ENCODE data around the gene SSBP3.

- TF ChIP-seq TAF1 (IDR thresholded peaks at IDR 0.05; ENCODE audit: borderline replicate concordance, insufficient read depth, low read length) (no peak), POLR2AphosphoS5 (IDR thresholded peaks at IDR 0.05; ENCODE audit: low read depth, low read length) (no peak)
These were observed 111.3 kb downstream of the SSBP3 start for GRCh38 chr1:54294887-54295286.

All from PFSK-1 (cell line).